Activated CD8-positive, alpha-beta memory T cell treated with anti-CD3 and anti-CD28 coated beads, Interleukin-2, amount 50 U/mL, for 24 hours (primary cell): ENCODE measurements around the gene ELP4.
"Not testable (repeated sequence)": the region's sequence is repeated elsewhere in the genome, so short reads cannot be mapped to it uniquely, and the experiment has no call there.

Experiments
- DNase-seq: peaks from one replicate; pipeline ENCODE4 v3.0.0-alpha.2; 2020; ENCODE audit errors: extremely low read depth

Gene ELP4

GRCh38 chr11:31542862-31543261 is 33.3 kb downstream of the ELP4 start:
- no peak for DNase-seq

GRCh38 chr11:31555938-31556337 is 46.4 kb downstream of the ELP4 start:
- no peak for DNase-seq

GRCh38 chr11:31558001-31558400 is 48.4 kb downstream of the ELP4 start:
- DNase-seq: no peak

DNA sequence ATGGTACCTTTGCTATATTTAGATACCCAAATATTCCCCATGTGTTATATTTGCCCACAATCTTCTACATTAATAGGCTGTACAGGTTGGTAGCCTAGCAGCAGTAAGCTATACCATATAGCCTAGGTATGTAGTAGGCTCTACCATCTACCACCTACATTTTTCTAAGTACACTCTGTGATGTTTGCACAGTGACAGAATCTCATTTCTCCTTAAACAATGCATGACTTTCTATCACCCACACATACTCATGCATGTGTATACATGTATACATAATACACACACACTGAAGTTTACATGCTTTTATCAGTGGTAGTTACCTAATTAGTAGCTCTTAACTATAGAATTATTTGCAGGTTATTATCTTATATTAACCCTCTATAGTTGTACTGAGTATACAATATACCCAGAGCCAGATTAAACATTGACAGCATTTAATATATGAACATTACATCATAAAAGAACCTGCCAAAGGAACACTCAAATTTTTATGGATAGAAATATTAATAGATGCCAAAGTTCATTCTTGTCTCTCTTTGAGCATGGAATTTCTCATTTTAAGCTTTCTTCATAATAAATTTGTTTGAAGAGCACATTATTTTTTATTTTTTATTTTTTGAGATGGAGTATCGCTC is 51.4 kb downstream of the ELP4 start:
- DNase-seq: no peak

DNA sequence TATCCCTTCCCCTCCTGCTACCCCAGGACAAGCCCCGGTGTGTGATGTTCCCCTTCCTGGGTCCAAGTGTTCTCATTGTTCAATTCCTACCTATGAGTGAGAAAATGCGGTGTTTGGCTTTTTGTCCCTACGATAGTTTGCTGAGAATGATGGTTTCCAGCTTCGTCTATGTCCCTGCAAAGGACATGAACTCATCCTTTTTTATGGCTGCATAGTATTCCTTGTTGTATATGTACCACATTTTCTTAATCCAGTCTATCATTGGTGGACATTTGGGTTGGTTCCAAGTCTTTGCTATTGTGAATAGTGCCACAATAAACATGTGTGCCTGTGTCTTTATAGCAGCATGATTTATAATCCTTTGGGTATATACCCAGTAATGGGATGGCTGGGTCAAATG is 55.0 kb downstream of the ELP4 start:
- not testable (repeated sequence) for DNase-seq

GRCh38 chr11:31574133-31574532 is 64.6 kb downstream of the ELP4 start:
- DNase-seq: not testable (repeated sequence)

- not testable (repeated sequence) for DNase-seq
Measured at GRCh38 chr11:31575764-31576163, 66.2 kb downstream of the ELP4 start.

DNA sequence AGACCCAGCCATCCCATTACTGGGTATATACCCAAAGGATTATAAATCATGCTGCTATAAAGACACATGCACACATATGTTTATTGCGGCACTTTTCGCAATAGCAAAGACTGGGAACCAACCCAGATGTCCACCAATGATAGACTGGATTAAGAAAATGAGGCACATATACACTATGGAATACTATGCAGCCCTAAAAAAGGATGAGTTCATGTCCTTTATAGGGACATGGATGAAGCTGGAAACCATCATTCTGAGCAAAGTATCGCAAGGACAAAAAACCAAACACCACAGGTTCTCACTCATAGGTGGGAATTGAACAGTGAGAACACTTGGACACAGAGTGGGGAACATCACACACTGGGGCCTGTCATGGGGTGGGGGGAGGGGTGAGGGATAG is 69.8 kb downstream of the ELP4 start:
- not testable (repeated sequence) for DNase-seq

GRCh38 chr11:31582697-31583096 is 73.1 kb downstream of the ELP4 start:
- DNase-seq: no peak

GRCh38 chr11:31598454-31598853 is 88.9 kb downstream of the ELP4 start:
- no peak for DNase-seq

DNA sequence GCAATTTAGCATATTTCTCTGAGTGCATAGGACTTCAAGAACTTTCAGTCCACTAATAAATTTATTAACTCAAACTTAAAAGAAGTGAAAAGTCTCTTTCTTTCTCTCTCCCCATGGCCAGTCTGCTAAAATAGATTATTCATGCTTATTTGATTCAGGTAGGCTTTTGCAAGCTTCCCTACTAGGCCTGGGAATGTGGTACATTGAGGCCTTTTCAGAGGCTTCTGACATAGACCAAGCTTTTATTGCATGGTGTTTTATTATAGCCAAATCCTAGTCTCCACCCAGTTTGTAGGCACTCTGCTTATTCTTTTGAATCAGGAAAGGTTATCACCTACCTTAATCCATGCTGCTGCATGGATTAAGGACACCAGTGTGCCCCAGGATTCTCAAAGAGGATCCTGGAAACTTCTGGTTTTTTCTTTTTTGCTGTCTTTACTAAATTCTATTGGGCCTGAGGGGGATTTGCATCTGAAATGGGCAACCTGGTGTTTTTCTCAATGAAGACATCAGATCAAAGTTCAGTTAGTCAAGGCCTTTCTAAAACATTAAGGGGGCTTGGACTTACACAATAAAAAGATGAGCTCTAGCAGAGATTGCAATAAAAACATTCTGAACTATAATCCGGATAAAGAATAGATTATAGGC is 92.2 kb downstream of the ELP4 start:
- DNase-seq: no peak

GRCh38 chr11:31606893-31607292 is 97.3 kb downstream of the ELP4 start:
- DNase-seq: no peak

DNA sequence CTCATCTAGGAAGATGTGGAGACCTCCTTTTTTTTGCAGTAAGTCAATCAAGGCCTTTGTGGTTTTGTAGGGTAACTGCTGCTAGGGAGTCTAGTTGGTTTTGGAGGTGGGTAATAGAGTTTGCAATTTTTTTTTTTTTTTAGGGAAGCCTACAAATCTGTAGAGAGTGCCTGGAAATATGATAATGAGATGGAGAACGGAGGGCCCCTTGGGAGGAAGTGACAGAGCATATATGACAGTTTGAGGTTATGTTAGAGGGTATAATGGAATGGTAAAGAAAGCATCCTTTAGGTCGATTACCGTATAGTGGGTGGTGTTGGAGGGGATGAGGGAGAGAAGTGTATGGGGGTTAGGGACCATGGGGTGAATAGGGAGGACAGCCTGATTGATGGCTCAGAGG is 98.3 kb downstream of the ELP4 start:
- no peak for DNase-seq

DNA sequence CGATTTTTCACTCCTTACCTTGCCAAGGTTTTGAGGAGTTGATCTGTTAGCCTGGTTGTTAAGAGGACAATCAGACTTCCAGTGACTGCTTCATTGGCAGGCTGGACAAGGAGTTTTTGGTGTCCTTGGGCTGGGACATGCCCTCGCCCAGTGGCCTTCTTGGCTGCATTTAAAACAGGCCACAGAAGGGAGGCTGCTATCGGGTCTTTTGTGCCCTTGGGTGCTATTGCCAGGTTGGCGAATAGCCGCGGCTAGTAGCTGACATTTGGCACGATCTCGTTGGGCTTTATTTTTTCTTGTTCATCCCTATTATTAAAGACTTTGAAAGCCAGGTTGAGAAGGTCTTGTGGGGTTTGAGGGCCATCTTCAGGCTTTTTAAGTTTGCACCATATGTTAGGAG is 99.4 kb downstream of the ELP4 start:
- no peak for DNase-seq

GRCh38 chr11:31610544-31610943 is 101.0 kb downstream of the ELP4 start:
- no peak for DNase-seq

- no peak for DNase-seq
Measured at GRCh38 chr11:31617246-31617645, 107.7 kb downstream of the ELP4 start.

GRCh38 chr11:31619980-31620379 is 110.4 kb downstream of the ELP4 start:
- DNase-seq: no peak

GRCh38 chr11:31620434-31620833 is 110.9 kb downstream of the ELP4 start:
- DNase-seq: no peak

- no peak for DNase-seq
Measured at GRCh38 chr11:31625868-31626267, 116.3 kb downstream of the ELP4 start.

DNA sequence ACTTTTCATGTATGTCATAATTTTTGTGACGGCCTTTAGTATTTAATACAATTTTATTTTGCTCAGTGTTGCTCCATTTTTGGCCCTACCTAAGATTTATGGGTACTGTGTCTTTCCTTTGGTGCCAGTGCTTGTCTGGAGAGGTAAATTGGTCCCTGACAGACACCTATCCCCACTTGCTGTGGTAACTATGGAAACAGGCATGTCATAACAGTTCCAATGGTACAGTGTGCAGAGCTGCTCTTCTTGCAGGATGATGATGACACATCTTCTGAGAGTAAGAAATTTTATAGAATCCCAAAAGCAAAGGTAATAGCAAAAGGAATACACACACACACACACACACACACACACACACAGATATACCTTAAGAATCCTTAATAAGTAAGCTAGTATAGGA is 118.5 kb downstream of the ELP4 start:
- DNase-seq: no peak

- DNase-seq: no peak
Measured at GRCh38 chr11:31636983-31637382, 127.4 kb downstream of the ELP4 start.

DNA sequence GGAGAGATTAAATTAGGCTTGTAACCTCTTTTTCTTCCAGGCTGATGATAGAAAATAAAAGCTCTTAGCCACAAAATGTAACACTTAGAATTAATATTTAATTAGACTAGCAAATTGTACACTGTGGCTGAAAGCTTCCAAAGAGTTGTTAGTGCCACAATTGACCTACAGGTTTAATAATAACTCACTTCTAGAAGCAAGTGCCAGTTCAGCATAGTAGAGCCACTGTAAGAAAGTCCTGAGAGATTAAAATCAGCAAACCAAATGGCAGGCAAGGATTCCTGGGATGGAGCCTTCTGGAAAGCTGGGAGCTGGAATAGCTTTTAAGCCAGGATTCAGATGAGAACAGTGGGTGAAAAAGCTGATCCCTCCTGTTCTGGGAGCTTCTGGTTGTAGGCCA is 131.0 kb downstream of the ELP4 start:
- DNase-seq: no peak

DNA sequence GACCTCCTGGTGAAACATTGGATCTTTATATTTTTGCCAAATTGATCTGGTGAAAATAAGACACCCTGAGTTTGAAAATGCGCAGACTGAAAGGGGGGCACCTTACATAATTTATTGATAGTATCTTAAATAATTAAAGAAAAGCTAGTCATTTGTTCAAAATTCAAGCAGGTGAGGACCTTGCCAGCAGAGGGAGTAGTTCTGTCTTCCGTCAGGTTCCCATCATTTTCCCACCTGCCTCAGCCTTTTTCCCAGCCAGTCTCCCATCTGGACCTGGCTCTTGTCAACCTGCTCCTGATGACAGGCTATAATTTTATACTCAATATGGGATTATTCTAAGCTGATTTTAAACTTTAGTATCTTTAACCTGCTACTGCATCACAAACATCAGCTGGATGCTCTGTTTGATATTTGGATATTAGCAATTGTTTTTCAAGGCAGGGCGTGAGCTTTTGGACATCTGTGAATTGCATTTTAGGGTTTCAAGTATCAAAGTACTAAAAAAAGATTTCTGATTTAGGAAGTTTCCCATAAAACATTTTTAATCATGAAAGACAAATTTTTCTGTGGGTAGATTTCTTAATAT is 132.0 kb downstream of the ELP4 start:
- no peak for DNase-seq
